Measurements from ENCODE around the gene LEFTY1. TPM values are rescaled to one million over a fixed set of nuclear protein-coding genes. Genes with fewer than 3 reads are reported as not detected.

The LEFTY1 gene
- total and polyA plus RNA-seq, 2 donors (not counting 1 experiment from before 2014, with no cell fraction given), result 0.07 TPM; not detected in 1

DNA sequence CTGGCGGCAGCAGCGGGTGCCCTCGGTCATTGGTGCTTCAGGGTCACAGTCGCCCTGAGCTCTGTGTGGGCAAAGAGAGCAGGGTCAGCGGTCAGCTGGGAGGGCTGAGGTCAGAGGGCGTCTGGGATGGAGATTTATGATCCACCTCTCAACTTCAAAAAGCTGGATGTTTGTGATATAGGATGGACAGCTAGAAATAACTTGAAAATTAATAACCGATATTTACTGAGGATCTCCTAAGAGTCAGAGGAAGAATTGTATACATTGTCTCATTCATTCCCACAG, 2.0 kb downstream of the LEFTY1 start:
- H3K79me2 ChIP-seq (ENCODE audit: control insufficient read depth, insufficient read depth, low read length), result peaks cover 21% of the 10 kb centered on the region
- no peak overlapping the region for H3K4me3 ChIP-seq (ENCODE audit: control extremely low read depth in 1 of 5, extremely low read depth in 1 of 5, insufficient read depth in 1 of 5, low read depth in 2 of 5, low read length in 4 of 5)
- H3K4me2 ChIP-seq (replicated peaks; ENCODE audit: low read depth, low read length, poor library complexity, severe bottlenecking), result no peak overlapping the region
- POLR2A ChIA-PET, result no interaction called here
- H3K27me3 ChIP-seq (replicated peaks in 1 of 4; ENCODE audit: control extremely low read depth in 1 of 4, control insufficient read depth in 3 of 4, insufficient read depth in 4 of 4, low read length in 3 of 4), result no peaks in the 10 kb centered on the region
- no CpG with 5 or more reads among the region's 7 CpGs for WGBS (ENCODE audit: insufficient coverage)
- Mint-ChIP-seq H3K27me3 (peaks cover 3% of the 10 kb centered on the region), H3K4me3 (no peak overlapping the region), H3K27ac (no peak overlapping the region), H3K9me3 (ENCODE audit: insufficient read depth) (no peaks in the 10 kb centered on the region), H3K4me1 (peaks cover 8% of the 10 kb centered on the region)
- no peaks in the 10 kb centered on the region for H3K9me3 ChIP-seq (ENCODE audit: control extremely low read depth in 1 of 3, control insufficient read depth in 2 of 3, insufficient read depth in 1 of 3, low read length in 2 of 3)
- H3K9ac ChIP-seq (ENCODE audit: low read length), result no peak overlapping the region
- ATAC-seq (ENCODE audit: low read depth), result no peak
- TF ChIP-seq EZH2 (IDR thresholded peaks at IDR 0.05; ENCODE audit: borderline replicate concordance, insufficient read depth, low read depth, low read length, poor library complexity, severe bottlenecking), result no peak
- TF ChIP-seq, protein P1, sequence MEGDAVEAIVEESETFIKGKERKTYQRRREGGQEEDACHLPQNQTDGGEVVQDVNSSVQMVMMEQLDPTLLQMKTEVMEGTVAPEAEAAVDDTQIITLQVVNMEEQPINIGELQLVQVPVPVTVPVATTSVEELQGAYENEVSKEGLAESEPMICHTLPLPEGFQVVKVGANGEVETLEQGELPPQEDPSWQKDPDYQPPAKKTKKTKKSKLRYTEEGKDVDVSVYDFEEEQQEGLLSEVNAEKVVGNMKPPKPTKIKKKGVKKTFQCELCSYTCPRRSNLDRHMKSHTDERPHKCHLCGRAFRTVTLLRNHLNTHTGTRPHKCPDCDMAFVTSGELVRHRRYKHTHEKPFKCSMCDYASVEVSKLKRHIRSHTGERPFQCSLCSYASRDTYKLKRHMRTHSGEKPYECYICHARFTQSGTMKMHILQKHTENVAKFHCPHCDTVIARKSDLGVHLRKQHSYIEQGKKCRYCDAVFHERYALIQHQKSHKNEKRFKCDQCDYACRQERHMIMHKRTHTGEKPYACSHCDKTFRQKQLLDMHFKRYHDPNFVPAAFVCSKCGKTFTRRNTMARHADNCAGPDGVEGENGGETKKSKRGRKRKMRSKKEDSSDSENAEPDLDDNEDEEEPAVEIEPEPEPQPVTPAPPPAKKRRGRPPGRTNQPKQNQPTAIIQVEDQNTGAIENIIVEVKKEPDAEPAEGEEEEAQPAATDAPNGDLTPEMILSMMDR (IDR thresholded peaks at IDR 0.05), result no peak
- H3K36me3 ChIP-seq (replicated peaks in 1 of 2; ENCODE audit: control extremely low read depth in 1 of 2, control insufficient read depth in 1 of 2, extremely low read depth in 1 of 2, insufficient read depth in 2 of 2, low read length in 1 of 2), result no peaks in the 10 kb centered on the region
- CTCF ChIA-PET, result interaction anchor here (1.0 to 1.6 kb wide), 3 partner anchors 10 to 109 kb away, joined by 3 to 4 read pairs (median 4); partner anchors contain the start of gene SRP9
- DNase-seq, result no peak
- peaks cover 0 to 8% of the 10 kb centered on the region in 2 donors for H3K4me1 ChIP-seq (ENCODE audit: control insufficient read depth in 2 of 2, insufficient read depth in 2 of 2, low read length in 2 of 2)
- intact Hi-C loops (cut with micrococcal nuclease), result no loop called here
- H2AFZ ChIP-seq (ENCODE audit: insufficient read depth, low read depth, low read length, poor library complexity, severe bottlenecking), result no peak overlapping the region
- no peaks in the 10 kb centered on the region for H4K20me1 ChIP-seq (ENCODE audit: control insufficient read depth, insufficient read depth, low read length, poor library complexity, severe bottlenecking)
- no peak overlapping the region for H3K27ac ChIP-seq (ENCODE audit: low read length in 2 of 2)

DNA sequence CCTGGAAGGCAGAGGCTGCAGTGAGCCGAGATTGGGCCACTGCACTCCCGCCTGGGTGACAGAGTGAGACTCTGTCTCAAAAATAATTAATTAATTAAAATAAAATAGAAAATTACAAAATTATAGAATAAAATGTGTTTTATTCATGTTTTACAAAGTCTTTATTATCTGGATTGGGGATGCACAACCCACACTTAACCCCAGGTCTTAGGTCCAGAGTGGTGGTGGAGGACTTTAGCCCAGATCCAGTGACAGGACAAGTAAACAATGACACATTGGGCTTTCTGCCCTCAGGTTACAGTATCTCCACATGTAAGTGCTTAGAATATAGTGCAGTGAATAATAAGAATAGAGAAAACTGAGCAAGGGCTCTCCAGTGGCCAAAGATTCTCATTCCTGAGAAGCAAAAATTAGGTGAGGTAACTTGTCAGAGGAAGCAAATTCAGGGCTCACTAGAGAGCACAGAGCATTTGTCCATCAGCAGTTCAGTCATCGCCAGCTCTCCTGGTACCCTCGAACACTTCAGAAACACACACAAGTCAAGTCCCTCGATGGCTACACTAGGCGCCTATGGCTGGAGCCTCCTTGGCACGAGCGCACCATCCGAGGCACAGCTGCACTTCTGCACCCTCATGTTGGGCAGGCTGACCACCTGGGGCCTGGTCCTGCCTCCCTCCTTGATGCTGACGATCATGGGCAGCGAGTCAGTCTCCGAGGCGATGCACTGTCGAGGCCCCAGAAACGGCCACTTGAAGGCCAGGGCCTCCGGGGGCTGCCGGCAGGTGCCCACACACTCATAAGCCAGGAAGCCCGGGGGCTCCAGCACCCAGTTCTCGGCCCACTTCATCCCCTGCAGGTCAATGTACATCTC, 2.6 kb downstream of the LEFTY1 start:
- intact Hi-C loops (cut with micrococcal nuclease), result no loop called here
- Histone ChIP-seq H4K20me1 (ENCODE audit: control insufficient read depth, insufficient read depth, low read length, poor library complexity, severe bottlenecking) (no peaks in the 10 kb centered on the region), H3K79me2 (ENCODE audit: control insufficient read depth, insufficient read depth, low read length) (peaks cover 26% of the 10 kb centered on the region), H3K27ac (ENCODE audit: low read length in 2 of 2) (no peak overlapping the region), H2AFZ (ENCODE audit: insufficient read depth, low read depth, low read length, poor library complexity, severe bottlenecking) (no peak overlapping the region), H3K36me3 (replicated peaks in 1 of 2; ENCODE audit: control extremely low read depth in 1 of 2, control insufficient read depth in 1 of 2, extremely low read depth in 1 of 2, insufficient read depth in 2 of 2, low read length in 1 of 2) (no peaks in the 10 kb centered on the region), H3K4me3 (ENCODE audit: control extremely low read depth in 1 of 5, extremely low read depth in 1 of 5, insufficient read depth in 1 of 5, low read depth in 2 of 5, low read length in 4 of 5) (no peak overlapping the region), H3K4me2 (replicated peaks; ENCODE audit: low read depth, low read length, poor library complexity, severe bottlenecking) (no peak overlapping the region), H3K27me3 (replicated peaks in 1 of 4; ENCODE audit: control extremely low read depth in 1 of 4, control insufficient read depth in 3 of 4, insufficient read depth in 4 of 4, low read length in 3 of 4) (no peaks in the 10 kb centered on the region), H3K9me3 (ENCODE audit: control extremely low read depth in 1 of 3, control insufficient read depth in 2 of 3, insufficient read depth in 1 of 3, low read length in 2 of 3) (no peaks in the 10 kb centered on the region), H3K9ac (ENCODE audit: low read length) (no peak overlapping the region), H3K4me1 (ENCODE audit: control insufficient read depth in 2 of 2, insufficient read depth in 2 of 2, low read length in 2 of 2) (peaks cover 0 to 9% of the 10 kb centered on the region in 2 donors)
- TF ChIP-seq, protein P1 (IDR thresholded peaks at IDR 0.05), result no peak
- TF ChIP-seq EZH2 (IDR thresholded peaks at IDR 0.05; ENCODE audit: borderline replicate concordance, insufficient read depth, low read depth, low read length, poor library complexity, severe bottlenecking), result no peak
- no peak overlapping the region for H3K4me3 Mint-ChIP-seq
- peaks cover 10% of the 10 kb centered on the region for H3K4me1 Mint-ChIP-seq
- no peaks in the 10 kb centered on the region for H3K9me3 Mint-ChIP-seq (ENCODE audit: insufficient read depth)
- 98% methylated on average over 7 of the region's 19 CpGs for WGBS (ENCODE audit: insufficient coverage)
- DNase-seq (no peak), ATAC-seq (ENCODE audit: low read depth) (no peak)
- no peak overlapping the region for H3K27ac Mint-ChIP-seq
- ChIA-PET POLR2A (no interaction called here), CTCF (interaction anchor here (1.0 to 1.6 kb wide), 3 partner anchors 10 to 109 kb away, joined by 3 to 4 read pairs (median 4); partner anchors contain the start of gene SRP9)
- H3K27me3 Mint-ChIP-seq, result peaks cover 3% of the 10 kb centered on the region
